ENCODE measurements around the gene CEACAM18.

DNA sequence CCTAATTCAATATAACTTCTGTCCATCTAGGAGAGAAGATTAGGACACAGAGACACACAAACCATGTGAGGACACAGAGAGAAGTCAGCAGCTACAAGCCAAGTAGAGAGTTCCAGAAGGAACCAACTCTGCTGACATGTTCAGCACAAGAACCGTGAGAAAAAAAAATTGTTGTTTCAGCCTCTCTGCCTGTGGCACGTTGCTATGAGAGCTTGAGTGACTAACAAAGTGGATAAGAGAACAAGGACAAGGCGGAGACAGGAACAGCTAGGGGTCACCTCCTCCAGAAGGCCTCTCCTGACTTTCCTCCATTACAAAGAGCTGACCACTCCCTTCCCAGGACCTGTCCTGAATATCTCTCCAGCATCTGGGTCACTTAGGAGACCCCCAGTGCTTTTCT is 28.9 kb downstream of the CEACAM18 start:
- no peak for TF ChIP-seq EZH2 (IDR thresholded peaks at IDR 0.05; ENCODE audit: borderline replicate concordance, low read length)
- TF ChIP-seq, protein P1, sequence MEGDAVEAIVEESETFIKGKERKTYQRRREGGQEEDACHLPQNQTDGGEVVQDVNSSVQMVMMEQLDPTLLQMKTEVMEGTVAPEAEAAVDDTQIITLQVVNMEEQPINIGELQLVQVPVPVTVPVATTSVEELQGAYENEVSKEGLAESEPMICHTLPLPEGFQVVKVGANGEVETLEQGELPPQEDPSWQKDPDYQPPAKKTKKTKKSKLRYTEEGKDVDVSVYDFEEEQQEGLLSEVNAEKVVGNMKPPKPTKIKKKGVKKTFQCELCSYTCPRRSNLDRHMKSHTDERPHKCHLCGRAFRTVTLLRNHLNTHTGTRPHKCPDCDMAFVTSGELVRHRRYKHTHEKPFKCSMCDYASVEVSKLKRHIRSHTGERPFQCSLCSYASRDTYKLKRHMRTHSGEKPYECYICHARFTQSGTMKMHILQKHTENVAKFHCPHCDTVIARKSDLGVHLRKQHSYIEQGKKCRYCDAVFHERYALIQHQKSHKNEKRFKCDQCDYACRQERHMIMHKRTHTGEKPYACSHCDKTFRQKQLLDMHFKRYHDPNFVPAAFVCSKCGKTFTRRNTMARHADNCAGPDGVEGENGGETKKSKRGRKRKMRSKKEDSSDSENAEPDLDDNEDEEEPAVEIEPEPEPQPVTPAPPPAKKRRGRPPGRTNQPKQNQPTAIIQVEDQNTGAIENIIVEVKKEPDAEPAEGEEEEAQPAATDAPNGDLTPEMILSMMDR (IDR thresholded peaks at IDR 0.05; ENCODE audit: low read length): no peak
